Activated B cell treated with CpG ODN at 0.5 μM for 24 hours (primary cell): ENCODE results near the gene DPM2. TPM values are rescaled to one million over a fixed set of nuclear protein-coding genes. Genes with fewer than 3 reads are reported as not detected.

Experiments
- ATAC-seq: fragments of 200-7000 bp; cut with Tn5 transposase; one replicate; pipeline ENCODE4 v1.10.0; 2021; ENCODE audit warnings: low read depth, mild to moderate bottlenecking, moderate library complexity
- CTCF ChIA-PET: fragments of 350-600 bp; sonication (Branson Sonifier 250); formaldehyde crosslinking; loops from one replicate; lab custom pipeline; 2021; ENCODE audit warnings: antibody characterized with exemption; lab: Charles Lee
- POLR2A ChIA-PET: fragments of 350-600 bp; sonication (Branson Sonifier 250); formaldehyde crosslinking; loops from one replicate; lab custom pipeline; 2021; ENCODE audit warnings: antibody characterized with exemption; lab: Charles Lee
- DNase-seq: peaks from one replicate; pipeline ENCODE4 v3.0.0; 2022
- H3K27ac Mint-ChIP-seq: one replicate; pipeline ENCODE4 v1.8.0; 2020; ENCODE audit warnings: mixed read lengths
- H3K27me3 Mint-ChIP-seq: one replicate; pipeline ENCODE4 v1.8.0; 2021; ENCODE audit warnings: mixed read lengths
- H3K36me3 Mint-ChIP-seq: one replicate; pipeline ENCODE4 v1.8.0; 2021; ENCODE audit warnings: low read depth, mixed read lengths
- H3K4me1 Mint-ChIP-seq: one replicate; pipeline ENCODE4 v1.8.0; 2021; ENCODE audit warnings: mixed read lengths
- H3K4me3 Mint-ChIP-seq: one replicate; pipeline ENCODE4 v1.8.0; 2020; ENCODE audit warnings: mild to moderate bottlenecking, mixed read lengths
- H3K9me3 Mint-ChIP-seq: one replicate; pipeline ENCODE4 v1.8.0; 2020; ENCODE audit warnings: mixed read lengths
- CTCF ChIP-seq: fragments of 200-600 bp; IDR thresholded peaks from one replicate; pipeline ENCODE4 v1.8.0; 2022; ENCODE audit warnings: antibody characterized with exemption, mild to moderate bottlenecking
- intact Hi-C: fragments of 100-400 bp; cut with micrococcal nuclease; formaldehyde crosslinking; loops from one replicate; pipeline ENCODE4 v1.15.1; 2024
- total RNA-seq: library from RNA; stranded (reverse); gene quantifications from 2 replicates; pipeline ENCODE4 v1.2.3, GENCODE V29; 2022

The DPM2 gene
- total RNA-seq, 1 donor from 2014 or later: 50.6 TPM

- Mint-ChIP-seq H3K27ac (peak overlapping the region; percentile 96), H3K4me1 (peaks cover 67% of the 10 kb centered on the region), H3K4me3 (peak overlapping the region; percentile 25), H3K27me3 (no peaks in the 10 kb centered on the region), H3K36me3 (peaks cover 8% of the 10 kb centered on the region), H3K9me3 (no peaks in the 10 kb centered on the region)
- DNase-seq (no peak), ATAC-seq (no peak)
- CTCF ChIA-PET: interaction anchor here (1.5 to 5.5 kb wide), 4 partner anchors 28 to 52 kb away, joined by 4 to 33 read pairs (median 14); no protein-coding TSS in a partner anchor
- no peak for TF ChIP-seq CTCF
- POLR2A ChIA-PET: interaction anchor here (1.2 to 8.1 kb wide), 7 partner anchors 12 to 66 kb away, joined by 4 to 93 read pairs (median 28); partner anchors contain the start of gene ST6GALNAC4
- intact Hi-C loops: loop anchor here (5.0 kb wide), 1 partner anchor 134 kb away; no protein-coding TSS in a partner anchor
Observed at GRCh38 chr9:127982912-127983311, 45.3 kb upstream of the DPM2 start.

- intact Hi-C loops: loop anchor here (1.0 to 5.0 kb wide), 7 partner anchors 10 to 146 kb away; partner anchors contain the start of genes NAIF1 and PTGES2
Observed at GRCh38 chr9:127981559-127982121, 44.0 kb upstream of the DPM2 start.

GRCh38 chr9:127980706-127981558, 43.3 kb upstream of the DPM2 start, which contains the start of gene EEIG1:
Gene EEIG1, minus strand, starts transcription at chr9:127980989. Its CDS starts 852 bp downstream, at chr9:127980137.
- DNase-seq (peak; percentile 99), ATAC-seq (peak; percentile 82)
- ChIA-PET POLR2A (interaction anchor here (0.7 to 8.1 kb wide), 17 partner anchors 10 to 135 kb away, joined by 3 to 93 read pairs (median 5); partner anchors contain the start of genes DPM2, NAIF1 and SLC25A25), CTCF (interaction anchor here (3.7 to 5.5 kb wide), 2 partner anchors 26 to 53 kb away, joined by 29 to 33 read pairs; no protein-coding TSS in a partner anchor)
- Mint-ChIP-seq H3K4me3 (peak within 1 kb of the TSS; percentile 94), H3K27me3 (no peaks in the 10 kb centered on the region), H3K36me3 (peaks cover 10% of the 10 kb centered on the region), H3K9me3 (no peaks in the 10 kb centered on the region), H3K27ac (peak within 1 kb of the TSS; percentile 94), H3K4me1 (peaks cover 72% of the 10 kb centered on the region)
- no peak for TF ChIP-seq CTCF
- intact Hi-C loops: loop anchor here (1.0 to 5.0 kb wide), 7 partner anchors 10 to 146 kb away; partner anchors contain the start of genes NAIF1 and PTGES2

More at GRCh38 chr9:127981559-127982121, 44.0 kb upstream of the DPM2 start:
- Mint-ChIP-seq H3K36me3 (peaks cover 8% of the 10 kb centered on the region), H3K27ac (peak overlapping the region; percentile 94), H3K27me3 (no peaks in the 10 kb centered on the region), H3K4me1 (peaks cover 67% of the 10 kb centered on the region), H3K4me3 (peak overlapping the region; percentile 89), H3K9me3 (no peaks in the 10 kb centered on the region)
- ChIA-PET POLR2A (interaction anchor here (0.7 to 8.1 kb wide), 15 partner anchors 10 to 134 kb away, joined by 3 to 93 read pairs (median 5); partner anchors contain the start of genes NAIF1 and SLC25A25), CTCF (interaction anchor here (5.5 kb wide), 1 partner anchor 27 kb away, joined by 33 read pairs; no protein-coding TSS in a partner anchor)
- TF ChIP-seq CTCF: no peak
- ATAC-seq (no peak), DNase-seq (no peak)

- peak; percentile 32 for ATAC-seq
- peak overlapping the region; percentile 94 for H3K4me3 Mint-ChIP-seq
- DNase-seq: peak; percentile 80
- TF ChIP-seq CTCF: no peak
- ChIA-PET CTCF (interaction anchor here (3.7 to 5.5 kb wide), 2 partner anchors 25 to 54 kb away, joined by 29 to 33 read pairs; no protein-coding TSS in a partner anchor), POLR2A (interaction anchor here (0.5 to 8.1 kb wide), 13 partner anchors 9 to 92 kb away, joined by 3 to 93 read pairs (median 8); partner anchors contain the start of genes DPM2, NAIF1 and SLC25A25)
- intact Hi-C loops: loop anchor here (2.0 to 5.0 kb wide), 3 partner anchors 27 to 137 kb away; no protein-coding TSS in a partner anchor
- H3K27me3 Mint-ChIP-seq: no peaks in the 10 kb centered on the region
- peaks cover 79% of the 10 kb centered on the region for H3K4me1 Mint-ChIP-seq
- no peaks in the 10 kb centered on the region for H3K9me3 Mint-ChIP-seq
- peak overlapping the region; percentile 91 for H3K27ac Mint-ChIP-seq
- peaks cover 10% of the 10 kb centered on the region for H3K36me3 Mint-ChIP-seq
Observed at GRCh38 chr9:127980060-127980705, 42.5 kb upstream of the DPM2 start.
